Putamen (tissue), 1 donor: ENCODE data around the gene TOP1.
"Not testable (repeated sequence)": the region's sequence is repeated elsewhere in the genome, so short reads cannot be mapped to it uniquely, and the experiment has no call there.

Source experiments
- DNase-seq: peaks from one replicate; pipeline ENCODE4 v3.0.0-alpha.2; 2016; ENCODE audit warnings: low spot score

TOP1 gene

DNA sequence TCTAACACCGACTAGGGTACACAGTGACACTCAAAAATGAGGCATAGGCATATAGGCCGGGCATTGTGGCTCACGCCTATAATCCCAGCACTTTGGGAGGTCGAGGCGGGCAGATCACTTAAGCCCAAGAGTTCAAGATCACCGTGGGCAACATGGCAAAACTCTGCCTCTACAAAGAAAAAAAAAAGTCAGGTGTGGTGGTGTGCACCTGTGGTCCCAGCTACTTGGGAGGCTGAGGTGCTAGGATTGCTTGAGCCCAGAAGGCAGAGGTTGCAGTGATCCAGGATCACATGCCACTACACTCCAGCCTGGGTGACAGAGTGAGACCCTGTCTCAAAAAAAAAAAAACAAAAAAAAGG, 24.7 kb upstream of the TOP1 start:
- DNase-seq: not testable (repeated sequence)

DNA sequence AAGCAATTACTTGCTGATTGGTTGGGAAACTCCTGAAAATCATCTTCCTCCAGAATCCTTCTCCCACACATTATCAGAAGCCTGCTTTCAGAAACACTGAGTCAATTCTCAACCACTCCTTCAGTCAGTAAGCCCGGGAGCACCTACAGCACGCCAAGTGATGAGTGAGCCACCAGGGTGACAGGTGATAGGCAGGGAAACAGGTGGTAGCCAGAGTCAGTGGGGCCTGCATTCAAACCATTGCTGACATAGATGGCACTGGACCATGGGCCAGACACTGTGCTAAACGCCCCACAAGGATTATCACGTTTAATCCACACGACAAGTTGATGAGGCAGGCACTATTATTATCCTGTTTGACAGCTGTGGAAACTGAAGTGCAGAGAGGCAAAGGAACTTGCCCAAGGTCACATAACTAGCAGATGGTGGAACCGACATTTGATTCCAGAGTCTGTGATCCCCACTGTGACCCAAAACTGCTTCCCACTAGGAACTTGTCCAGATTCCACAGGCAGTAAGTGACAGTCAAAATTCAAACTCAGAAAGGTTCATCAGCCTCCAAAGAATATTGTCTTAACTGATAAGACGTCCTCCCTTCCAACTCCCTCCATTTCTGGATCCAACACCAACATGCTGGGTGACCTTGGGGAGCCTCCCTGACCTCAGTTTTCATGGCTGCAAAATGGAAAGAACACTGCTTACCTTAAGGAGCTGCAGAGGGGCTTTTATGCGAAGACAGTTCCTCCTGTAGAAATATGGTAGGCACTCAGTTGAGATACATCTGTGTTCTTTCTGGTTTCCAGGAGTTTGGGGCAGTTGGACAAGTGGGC, 23.9 kb upstream of the TOP1 start:
- DNase-seq: peak; percentile 52

DNA sequence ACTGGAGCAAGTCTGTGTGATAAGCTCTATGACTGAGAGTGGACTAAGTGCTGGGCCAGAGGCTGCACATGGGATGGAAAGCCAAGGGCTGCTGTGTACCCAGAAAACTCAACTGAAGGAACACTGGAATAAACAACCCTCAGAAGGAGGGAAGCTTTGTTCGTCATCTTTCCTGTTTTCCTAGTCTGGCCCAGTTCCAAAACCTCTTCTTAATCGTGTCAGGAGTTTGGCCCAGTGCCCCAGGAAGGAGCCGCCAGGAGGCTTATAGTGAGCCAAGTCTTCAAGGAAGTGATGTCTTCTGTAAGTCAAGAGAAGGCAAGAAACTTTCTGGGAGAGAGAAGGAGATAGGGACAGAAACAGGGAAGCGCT, 23.3 kb upstream of the TOP1 start:
- DNase-seq: no peak

DNA sequence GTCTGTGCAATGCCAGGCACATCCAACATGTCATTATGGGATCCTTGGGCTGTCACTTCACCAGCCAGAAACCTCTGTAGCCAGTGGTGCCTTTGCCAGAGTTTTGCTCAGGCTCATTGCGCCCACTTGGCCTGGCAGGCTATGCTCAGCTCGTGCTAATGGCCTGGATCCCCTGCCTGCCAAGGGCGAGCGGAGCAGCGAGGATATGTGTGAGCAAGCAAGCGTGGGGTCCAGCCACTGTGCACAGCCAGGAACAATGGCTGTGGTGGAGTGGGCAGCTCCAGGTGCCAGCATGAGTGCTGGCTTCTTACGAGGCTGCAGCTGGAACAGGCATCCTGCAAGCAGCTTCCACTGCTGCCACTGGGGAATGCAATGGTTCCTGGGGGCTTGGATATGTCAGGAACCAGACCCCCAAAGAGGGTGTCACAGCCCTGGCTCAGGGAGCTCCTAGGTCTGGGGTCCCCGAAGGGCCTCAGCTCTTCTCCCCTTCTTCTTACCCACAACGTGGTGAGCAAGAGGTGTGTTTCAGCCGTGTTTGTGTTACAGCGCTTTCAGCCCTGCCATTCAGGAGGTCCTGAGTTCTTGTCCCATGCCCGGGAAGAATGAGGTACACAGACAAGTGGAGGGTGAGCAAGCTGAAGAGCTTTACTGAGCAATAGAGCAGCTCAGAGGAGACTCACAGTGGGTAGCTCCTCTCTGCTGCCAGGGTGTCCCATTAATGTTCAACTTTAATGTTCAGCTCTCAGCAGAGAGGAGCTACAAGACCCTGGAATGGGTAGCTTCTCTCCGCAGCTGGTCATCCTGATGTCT, 22.3 kb upstream of the TOP1 start:
- no peak for DNase-seq

DNA sequence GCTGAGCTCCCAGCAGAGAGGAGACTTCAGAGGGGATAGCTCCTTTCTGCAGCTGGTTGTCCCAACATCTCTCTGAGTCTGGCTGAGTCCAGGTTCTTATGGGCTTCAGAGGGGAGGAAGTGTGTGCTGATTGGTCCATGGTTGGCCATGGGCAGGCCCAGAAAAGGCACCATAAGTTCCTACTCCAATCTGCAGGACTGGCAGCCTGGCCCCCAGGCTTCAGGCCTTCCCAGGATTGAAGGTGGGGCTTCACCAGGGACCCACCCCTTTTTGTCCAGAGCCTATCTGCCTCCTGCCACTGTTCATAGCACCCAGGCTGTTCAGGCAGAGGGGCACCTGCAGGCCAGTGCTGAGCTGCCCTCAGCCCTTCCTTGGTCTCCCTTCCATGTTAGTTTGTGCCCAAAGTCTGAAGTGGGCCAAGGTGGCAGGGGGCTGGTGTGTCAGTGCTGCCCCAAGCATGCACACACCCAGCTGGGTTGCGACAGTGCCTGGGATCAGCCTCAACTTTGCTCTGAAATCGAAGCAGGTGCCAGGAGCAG, 21.6 kb upstream of the TOP1 start:
- DNase-seq: no peak

DNA sequence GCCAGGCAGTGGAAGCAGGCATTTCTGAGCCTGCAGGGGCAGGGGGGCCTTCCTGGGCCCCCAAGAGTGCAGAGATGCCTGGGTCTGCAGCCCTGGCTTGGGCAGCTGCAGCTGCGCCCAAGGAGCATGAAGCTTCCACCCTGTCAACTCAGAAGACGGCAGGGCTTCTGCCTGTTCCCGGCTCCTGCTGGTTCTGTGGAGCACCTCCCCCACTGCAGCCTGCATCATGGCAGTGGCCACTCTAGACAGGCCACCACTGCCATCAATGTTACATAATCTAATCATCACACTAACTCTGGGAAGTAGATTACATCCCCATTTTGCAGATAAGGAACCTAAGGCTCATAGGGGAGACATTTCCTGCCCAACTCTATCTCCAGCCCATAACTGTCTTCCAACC, 21.1 kb upstream of the TOP1 start:
- DNase-seq: no peak

DNA sequence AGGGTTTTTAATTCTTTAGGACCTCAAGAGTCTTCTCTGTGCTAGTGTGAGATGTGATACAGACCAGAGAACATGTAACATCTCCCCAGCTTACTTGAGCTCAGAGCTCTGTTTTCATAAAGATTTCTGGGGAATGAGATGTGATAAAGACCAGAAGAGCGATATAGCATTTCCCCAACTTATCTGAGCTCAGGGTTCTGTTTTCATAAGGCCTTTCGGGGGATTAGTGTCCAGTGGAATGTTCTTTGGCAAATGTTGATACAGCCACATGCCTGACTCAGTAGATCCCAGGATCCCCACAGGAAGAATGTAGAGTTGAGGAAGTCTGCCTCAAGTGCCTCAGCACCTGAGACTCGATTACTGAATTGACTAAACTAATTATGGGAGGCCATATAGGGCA, 18.7 kb upstream of the TOP1 start:
- no peak for DNase-seq

DNA sequence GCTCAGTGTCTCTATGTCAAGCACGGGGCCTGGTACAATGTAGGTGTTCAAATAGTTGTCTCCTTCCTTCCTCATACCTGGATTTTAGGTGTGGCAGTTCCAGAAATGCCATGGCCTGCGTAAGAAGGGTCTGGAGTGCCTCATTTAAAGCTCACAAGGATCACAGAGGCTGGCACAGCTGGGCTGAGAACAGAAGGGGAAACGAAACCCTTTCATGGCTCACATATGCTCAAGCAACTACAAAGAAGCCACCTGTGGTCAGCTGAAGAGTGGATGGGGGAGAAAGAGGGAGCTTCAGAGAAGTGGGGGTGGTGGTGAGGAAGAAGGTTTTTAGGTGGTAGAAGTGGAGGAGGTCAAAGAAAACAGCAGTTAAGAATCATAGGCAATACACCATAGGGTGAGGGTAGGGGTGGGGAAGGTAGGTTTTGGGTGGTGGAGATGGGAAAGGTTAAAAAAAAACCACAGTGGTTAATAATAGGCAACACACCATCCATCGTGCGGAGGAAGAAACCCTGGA, 17.0 kb upstream of the TOP1 start:
- no peak for DNase-seq

DNA sequence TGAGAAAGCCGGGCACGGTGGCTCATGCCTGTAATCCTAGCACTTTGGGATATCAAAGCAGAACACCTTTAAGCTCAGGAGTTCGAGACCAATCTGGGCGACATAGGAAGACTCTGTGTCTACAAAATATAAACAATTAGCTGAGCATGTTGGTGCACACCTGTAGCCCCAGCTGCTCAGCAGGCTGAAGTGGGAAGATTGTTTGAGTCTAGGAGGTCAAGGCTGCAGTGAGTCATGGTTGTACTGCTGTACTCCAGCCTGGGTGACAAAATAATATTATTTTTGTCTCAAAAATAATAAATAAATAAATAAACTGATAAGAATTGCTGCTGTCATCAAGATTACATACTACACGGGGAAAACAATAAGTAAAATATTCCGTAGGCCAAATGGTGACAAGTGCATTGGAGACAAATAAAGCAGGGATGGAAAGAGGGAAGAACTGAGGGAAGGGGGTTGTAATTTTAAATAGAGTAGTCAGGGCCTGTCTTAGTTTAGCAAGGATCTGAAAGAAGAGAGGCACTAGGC, 14.0 kb upstream of the TOP1 start:
- no peak for DNase-seq

DNA sequence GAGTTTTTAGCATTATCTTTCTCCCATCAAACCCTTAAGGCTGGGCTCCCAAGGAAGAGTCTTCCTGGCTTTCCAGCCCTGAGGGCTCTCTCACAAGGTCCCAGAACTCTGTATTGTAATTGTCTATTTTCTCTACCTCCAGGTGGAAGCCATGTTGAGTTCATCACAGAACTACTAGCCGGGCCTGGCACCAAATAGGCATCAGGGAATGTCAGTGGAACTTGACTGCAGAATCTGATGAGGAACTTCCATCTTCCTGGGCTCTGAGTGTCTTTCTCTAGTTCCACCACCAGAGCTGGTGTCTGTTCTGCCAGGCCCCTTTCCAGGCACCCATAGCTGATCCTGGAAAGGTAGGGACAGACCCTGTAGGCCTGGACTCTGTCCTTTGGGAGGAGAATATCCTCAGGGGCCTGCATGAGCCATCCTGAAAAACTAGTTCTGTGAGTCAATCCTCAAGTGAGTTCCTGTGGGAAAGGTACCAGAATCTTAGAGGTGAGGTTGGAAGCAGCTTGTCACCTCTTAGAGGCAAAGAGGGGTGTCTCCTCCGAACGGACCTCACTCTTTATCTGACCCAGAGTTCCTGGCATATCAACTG, 11.1 kb upstream of the TOP1 start:
- no peak for DNase-seq

DNA sequence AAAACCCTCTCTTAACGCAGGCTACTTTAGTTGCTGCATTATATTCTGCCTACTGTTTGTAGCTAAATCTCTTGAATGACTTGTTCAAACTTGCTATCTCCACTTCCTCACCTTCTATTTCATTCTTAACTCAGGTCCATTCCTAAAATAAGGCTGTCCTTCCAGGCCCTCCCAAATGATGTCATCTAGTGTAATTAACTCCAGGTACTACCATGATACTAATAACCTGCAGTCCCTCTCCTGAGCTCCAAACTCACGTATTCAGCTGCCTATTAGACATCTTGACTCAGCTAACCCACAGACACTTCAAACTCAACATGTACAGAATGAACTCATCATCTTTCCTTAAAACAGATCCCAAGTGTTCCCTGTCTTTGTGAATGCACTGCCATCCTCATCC, 10.5 kb upstream of the TOP1 start:
- no peak for DNase-seq

DNA sequence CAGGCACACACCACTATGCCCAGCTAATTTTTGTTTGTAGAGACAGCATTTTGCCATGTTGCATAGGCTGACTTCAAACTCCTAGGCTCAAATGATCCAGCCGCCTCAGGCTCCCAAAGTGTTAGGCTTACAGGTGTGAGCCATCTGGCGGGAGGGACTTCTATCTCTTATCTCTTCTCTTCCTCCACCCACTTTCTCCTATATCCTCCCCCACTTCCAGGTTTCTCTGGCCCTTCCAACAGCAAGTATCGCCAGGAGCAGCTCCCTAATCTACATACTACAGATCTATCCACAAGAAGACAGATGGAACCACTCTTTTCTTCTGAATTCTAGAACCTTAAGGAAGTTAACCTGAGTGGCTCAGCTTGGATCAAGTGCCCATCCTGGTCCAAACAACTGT, 5.1 kb upstream of the TOP1 start:
- DNase-seq: no peak

DNA sequence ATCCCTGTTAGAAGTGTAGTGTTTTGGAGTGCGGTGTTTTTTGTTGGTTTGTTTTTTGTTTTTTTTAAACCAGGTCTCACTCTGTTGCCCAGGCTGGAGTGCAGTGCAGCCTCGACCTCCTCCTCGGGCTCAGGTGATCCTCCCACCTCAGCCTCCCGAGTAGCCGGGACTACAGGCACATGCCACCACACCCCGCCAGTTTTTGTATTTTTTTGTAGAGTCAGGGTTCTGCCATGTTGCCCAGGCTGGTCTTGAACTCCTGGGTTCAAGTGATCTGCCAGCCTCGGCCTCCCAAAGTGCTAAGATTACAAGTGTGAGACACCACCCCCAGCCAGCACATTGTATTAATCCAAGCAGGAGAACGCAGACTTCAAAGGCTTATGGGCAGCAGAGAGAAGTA, 1.3 kb upstream of the TOP1 start:
- DNase-seq: no peak

DNA sequence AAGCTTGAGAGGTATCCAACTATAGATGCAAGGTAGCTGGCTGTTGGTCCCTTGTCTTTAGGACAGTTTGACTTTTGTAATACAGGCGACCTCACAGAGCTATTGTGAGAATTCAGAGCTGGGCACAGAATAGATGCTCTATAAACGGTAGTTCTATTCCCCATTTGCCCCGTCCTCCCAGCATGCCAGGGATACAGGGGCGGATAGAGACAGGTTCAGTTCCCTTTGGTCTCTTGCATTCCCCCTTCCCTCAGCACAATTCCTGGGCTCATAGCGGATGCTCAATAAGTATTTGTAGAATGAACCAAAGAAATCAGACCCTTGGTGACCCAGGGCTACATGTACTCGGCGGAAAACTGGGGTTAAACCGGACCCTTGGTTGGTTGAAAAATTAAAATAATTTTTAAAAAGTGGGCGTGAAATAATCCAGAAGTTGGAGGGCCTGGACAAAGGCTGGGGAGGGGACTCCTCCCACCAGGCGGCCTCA, 707 bp upstream of the TOP1 start:
- no peak for DNase-seq

DNA sequence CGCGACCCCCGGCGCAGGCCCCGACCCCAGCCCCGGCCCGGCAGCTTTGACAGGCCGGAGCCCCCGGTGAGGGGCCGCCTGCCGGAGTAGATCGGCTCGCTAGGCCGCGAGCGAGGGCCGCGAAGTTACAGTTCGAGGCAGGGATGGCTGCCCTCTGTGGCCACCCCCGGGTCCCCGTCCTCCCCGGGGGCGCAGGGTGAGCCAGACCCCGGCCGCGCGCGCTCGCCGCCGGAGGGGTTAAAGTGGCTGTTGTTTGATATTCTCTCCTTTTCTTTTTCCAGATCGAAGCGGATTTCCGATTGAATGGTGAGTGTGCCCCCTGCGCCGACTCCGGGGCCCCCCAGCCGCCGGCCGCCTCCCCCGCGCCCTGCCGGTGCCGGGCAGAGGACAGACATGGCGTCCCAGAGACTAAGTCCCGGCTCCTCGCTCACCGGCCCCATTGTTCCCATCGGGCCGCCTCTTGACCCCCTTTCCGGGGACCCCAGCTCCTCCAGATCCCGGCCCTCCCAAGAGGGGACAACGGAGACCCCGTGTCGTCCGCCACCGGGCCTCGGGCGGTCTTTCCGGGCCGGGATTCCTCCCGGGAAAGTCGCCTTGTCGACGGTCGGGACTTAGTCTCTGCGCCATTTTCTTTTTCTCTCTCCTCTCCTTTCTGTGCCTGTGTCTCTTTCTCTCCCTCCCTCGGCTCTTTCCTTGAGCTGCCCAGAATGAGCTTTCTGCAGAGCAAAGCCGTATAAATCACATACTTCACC, 704 bp downstream of the TOP1 start:
- DNase-seq: peak; percentile 20

DNA sequence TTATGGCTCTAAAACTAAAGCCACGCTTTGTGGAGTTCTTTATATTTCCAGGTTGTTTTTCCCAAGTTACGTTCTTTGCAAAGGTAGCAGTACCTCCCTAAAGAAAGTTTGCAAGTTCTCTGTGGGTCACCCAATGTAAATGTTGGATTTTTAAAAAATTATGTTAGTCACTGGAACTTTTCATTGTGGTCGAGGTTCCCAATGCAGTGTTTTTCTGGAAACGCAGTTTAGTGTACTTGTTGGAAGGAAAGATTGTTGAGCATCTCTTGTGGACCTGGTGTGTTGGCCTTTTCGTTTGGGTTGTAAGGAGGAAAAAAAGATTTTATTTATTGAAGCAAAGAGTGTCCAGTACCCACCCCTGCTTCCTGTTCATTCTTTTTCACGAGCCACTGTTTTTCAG, 1.4 kb downstream of the TOP1 start:
- no peak for DNase-seq

DNA sequence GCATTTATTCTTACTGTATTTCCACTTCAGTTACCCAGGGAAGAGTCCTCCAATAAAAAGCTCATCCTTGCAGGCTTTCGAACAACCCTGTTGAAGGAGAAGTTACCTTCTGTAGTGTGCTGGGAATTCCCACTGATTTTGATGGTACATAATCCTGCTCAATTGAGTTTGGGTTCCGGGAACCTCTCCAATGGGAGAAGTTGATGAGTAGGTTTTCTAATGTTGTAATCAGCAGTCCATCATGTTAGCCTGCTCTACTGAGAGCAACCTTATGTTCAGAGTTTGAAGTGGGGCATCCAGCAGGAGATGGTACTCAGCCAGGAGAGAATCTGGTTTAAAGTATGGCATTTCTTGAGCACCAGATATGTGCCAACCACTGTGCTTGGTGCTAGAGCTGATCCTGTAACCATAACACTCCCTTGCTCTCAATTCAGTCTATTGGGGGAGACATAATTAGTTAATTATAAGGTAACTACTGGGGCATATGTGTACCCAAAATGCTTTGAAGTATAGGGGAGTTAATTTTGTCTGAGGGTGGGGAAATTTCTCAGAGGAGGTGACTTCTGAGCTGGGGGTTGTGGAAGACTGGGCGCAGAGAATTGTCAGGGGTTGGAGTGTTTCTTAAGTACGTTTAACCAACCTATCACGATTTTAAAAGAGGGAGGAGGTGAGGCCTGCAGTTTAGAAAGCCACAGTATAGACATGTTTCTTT, 2.1 kb downstream of the TOP1 start:
- no peak for DNase-seq

DNA sequence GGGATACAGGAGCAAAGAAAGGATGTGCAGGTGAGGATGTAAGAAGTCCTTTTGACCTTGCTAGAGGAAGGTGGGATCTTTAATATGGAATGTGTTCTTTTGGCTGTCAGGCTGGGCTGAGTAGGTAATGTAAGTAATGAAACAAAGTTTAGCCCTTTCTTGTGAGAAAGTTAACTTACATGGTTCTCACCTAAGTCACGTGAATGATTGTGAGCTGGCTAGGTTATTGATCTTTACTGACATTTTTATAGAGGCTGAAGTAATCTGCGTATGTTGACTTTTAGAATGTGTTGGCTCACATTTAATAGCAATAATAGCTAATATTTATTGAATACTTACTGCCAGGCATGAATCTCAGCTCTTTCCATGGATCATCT, 2.6 kb downstream of the TOP1 start:
- no peak for DNase-seq

DNA sequence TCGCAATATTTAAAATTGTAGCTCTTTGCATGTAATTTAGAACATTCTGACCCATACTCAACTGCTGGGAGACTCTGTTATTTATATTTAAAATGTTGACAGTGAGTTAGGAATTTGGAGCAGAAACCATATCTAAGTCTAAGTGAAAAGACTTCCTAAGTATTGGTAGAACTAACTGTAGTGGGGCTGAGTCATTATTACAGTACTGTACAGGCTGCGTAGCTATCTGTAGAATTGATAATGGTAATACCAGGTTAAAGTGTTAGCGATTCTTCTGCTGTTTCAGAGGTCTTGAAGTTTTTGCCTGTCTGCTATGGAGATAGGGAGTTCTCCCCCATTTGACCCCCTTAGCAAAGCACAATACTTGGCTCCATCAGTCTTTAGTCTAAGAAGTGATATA, 3.6 kb downstream of the TOP1 start:
- no peak for DNase-seq

DNA sequence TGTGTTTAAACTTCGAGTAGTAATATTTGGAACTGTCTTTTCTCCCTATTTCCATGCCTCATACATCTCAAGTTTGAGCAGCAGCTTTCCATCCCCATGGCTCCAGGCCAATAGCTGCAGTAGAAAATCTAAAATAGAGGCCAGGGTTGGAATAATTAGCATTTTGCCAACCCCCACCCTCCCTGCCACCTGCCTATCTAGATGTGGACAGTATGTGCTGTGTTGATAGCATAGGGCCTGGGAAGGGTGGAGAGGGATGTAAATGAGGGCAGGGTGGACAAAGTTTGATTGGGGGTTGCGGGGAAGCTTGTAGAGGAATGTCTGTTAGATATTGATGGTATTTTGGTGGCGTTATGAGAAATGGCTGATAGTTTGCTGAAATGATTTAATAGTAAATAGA, 5.6 kb downstream of the TOP1 start:
- no peak for DNase-seq

DNA sequence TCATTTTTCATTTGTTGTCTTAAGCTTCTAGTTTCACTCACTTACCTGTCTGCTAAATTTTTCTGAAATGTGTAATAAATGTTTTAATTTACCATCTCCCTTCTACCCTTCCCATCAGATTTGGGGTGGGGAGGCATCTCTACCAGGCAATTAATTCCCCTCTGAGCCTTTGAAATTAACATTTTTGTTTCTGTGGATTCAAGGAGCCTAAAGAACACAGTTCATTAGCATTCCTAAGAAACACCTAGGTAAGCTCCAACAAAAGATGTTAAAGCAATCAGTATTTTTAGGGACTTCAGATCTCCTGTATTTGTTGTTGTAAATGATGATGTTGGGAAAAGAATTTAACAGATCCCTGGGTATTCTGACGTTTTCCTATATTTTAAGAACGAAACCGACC, 6.6 kb downstream of the TOP1 start:
- no peak for DNase-seq
